ENCODE measurements around the gene LRCH4.

Gene LRCH4

GRCh38 chr7:100561491-100562194, 24.3 kb downstream of the LRCH4 start:
- TF ChIP-seq CEBPB (IDR thresholded peaks at IDR 0.05), result no peak
- no peak for TF ChIP-seq ZBTB7A (IDR thresholded peaks at IDR 0.05; ENCODE audit: low read depth)
- no peak for TF ChIP-seq FOXM1 (IDR thresholded peaks at IDR 0.05; ENCODE audit: borderline replicate concordance, low read depth)
- no peak for TF ChIP-seq RAD21 (IDR thresholded peaks at IDR 0.05; ENCODE audit: low read depth)
- TF ChIP-seq TCF12 (IDR thresholded peaks at IDR 0.05; ENCODE audit: low read depth), result no peak
- TF ChIP-seq CREB1 (IDR thresholded peaks at IDR 0.05; ENCODE audit: low read depth), result no peak
- no peak for TF ChIP-seq TEAD4 (IDR thresholded peaks at IDR 0.05)
- no peak for TF ChIP-seq MAX (IDR thresholded peaks at IDR 0.05)
- TF ChIP-seq NFIC (IDR thresholded peaks at IDR 0.05), result no peak

- TF ChIP-seq NFIC (IDR thresholded peaks at IDR 0.05) (no peak), CEBPB (IDR thresholded peaks at IDR 0.05) (no peak), EGR1 (IDR thresholded peaks at IDR 0.05) (no peak), TAF1 (IDR thresholded peaks at IDR 0.05; ENCODE audit: low read depth) (no peak)
Observed at GRCh38 chr7:100559127-100559526, 26.8 kb downstream of the LRCH4 start.

- TF ChIP-seq EP300 (IDR thresholded peaks at IDR 0.05; ENCODE audit: borderline replicate concordance), result no peak
- no peak for TF ChIP-seq USF1 (IDR thresholded peaks at IDR 0.05)
- no peak for TF ChIP-seq ZBTB7A (IDR thresholded peaks at IDR 0.05; ENCODE audit: low read depth)
- no peak for TF ChIP-seq CEBPB (IDR thresholded peaks at IDR 0.05)
- no peak for TF ChIP-seq RAD21 (IDR thresholded peaks at IDR 0.05; ENCODE audit: low read depth)
- TF ChIP-seq TEAD4 (IDR thresholded peaks at IDR 0.05), result no peak
- TF ChIP-seq MAX (IDR thresholded peaks at IDR 0.05), result no peak
- TF ChIP-seq YY1 (IDR thresholded peaks at IDR 0.05; ENCODE audit: low read depth), result no peak
- TF ChIP-seq FOXM1 (IDR thresholded peaks at IDR 0.05; ENCODE audit: borderline replicate concordance, low read depth), result no peak
- no peak for TF ChIP-seq CREB1 (IDR thresholded peaks at IDR 0.05; ENCODE audit: low read depth)
Observed at GRCh38 chr7:100556541-100556940, 29.4 kb downstream of the LRCH4 start.

- TF ChIP-seq FOXM1 (IDR thresholded peaks at IDR 0.05; ENCODE audit: borderline replicate concordance, low read depth), result no peak
- TF ChIP-seq USF1 (IDR thresholded peaks at IDR 0.05), result no peak
Observed at GRCh38 chr7:100555701-100556100, 30.2 kb downstream of the LRCH4 start.

- TF ChIP-seq RAD21 (IDR thresholded peaks at IDR 0.05; ENCODE audit: low read depth) (no peak), TAF1 (IDR thresholded peaks at IDR 0.05; ENCODE audit: low read depth) (no peak), REST (IDR thresholded peaks at IDR 0.05; ENCODE audit: low read depth) (no peak), MAX (IDR thresholded peaks at IDR 0.05) (no peak), ZBTB7A (IDR thresholded peaks at IDR 0.05; ENCODE audit: low read depth) (no peak), CEBPB (IDR thresholded peaks at IDR 0.05) (no peak), EP300 (IDR thresholded peaks at IDR 0.05; ENCODE audit: borderline replicate concordance) (no peak), FOXM1 (IDR thresholded peaks at IDR 0.05; ENCODE audit: borderline replicate concordance, low read depth) (no peak), YY1 (IDR thresholded peaks at IDR 0.05; ENCODE audit: low read depth) (no peak)
Observed at GRCh38 chr7:100553032-100553431, 32.9 kb downstream of the LRCH4 start.

- TF ChIP-seq FOXM1 (IDR thresholded peaks at IDR 0.05; ENCODE audit: borderline replicate concordance, low read depth) (no peak), EGR1 (IDR thresholded peaks at IDR 0.05) (no peak)
Observed at GRCh38 chr7:100552532-100552931, 33.4 kb downstream of the LRCH4 start.

- peak; percentile 24; the same call in 1 of the 2 replicates for TF ChIP-seq USF1 (IDR thresholded peaks at IDR 0.05)
- no peak for TF ChIP-seq EGR1 (IDR thresholded peaks at IDR 0.05)
Observed at GRCh38 chr7:100547872-100548271, 38.1 kb downstream of the LRCH4 start.
